T-helper 1 cell treated with Interleukin-12 subunit alpha and Interleukin-12 subunit beta and Interleukin-4 antibody, amounts not matched to agents 30 ng/mL and 1 ng/mL, for 36 hours (primary cell): Measurements from ENCODE around the gene ZDHHC12. TPM values are rescaled to one million over a fixed set of nuclear protein-coding genes. Genes with fewer than 3 reads are reported as not detected.

Experiments
- intact Hi-C: fragments of 100-400 bp; cut with micrococcal nuclease; formaldehyde crosslinking; loops from one replicate; pipeline ENCODE4 v1.15.1; 2024
- total RNA-seq: library from RNA; stranded (reverse); gene quantifications from 2 replicates; pipeline ENCODE4 v1.2.3, GENCODE V29; 2022

Gene ZDHHC12
- total RNA-seq, 1 donor from 2014 or later, result 68.7 TPM

DNA sequence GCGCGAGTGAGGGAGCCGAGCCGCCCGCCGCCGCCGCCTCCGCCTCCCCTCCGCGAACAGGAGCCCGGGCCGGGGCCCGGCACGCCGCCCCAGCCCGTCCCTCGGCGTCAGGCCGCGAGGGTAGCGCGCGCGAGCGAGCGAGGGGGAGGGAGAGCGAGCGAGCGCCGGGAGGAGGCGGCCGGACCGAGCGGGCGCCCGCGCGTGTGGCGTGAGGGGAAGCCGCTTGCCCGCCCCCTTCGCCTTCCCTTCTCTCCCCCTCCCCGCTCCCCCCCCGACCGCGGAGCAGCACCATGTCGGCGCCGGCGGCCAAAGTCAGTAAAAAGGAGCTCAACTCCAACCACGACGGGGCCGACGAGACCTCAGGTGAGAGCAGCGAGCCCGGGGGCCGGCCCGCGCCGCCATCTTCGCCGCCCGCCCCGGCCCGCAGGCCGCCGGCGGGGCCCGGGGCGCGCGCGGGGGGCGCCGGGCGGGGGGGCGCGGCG, 34.6 kb downstream of the ZDHHC12 start:
- intact Hi-C loops, result loop anchor here (1.0 to 5.0 kb wide), 8 partner anchors 82 to 412 kb away; partner anchors contain the start of genes DOLK, ENDOG, GOLGA2 and MIGA2

DNA sequence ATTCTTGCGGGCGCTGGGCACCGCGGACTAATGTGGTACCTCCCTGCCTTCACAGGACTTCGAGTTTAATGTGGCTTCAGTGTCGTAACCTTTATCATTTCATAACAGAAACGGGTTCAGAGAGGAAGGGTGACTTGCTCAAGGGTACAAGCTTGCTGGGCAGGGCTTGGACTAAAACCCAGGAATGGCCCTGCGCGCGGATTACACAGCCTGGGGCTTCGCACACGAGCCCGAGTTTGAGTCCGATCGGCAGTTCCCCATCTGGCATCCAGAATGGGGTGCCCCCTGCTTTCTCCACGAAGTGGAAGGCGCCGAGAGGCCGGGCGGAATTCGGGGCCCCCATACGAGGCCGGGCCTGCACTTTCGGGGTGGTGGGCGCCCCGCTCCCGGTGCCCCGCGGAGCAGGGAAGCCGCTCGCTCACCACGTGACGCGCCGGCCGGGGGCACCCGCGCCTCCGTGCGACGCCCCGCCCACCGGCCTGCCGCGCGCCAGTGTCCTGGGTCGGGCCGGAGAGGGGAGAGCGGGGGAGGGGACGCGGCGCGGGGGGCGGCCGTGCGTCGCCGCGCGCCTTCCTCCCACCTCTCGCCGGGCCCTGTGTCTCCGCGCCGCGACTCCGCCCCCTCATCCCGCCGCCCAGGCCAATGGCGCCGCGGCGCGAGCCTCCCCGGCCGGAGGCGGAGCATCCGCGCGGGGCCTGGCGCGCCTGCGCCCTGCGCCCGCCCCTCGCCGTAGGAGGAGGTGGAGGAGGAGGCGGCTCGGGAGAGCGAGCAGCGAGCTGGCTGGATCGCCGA, 35.2 kb downstream of the ZDHHC12 start, which contains the start of gene SET:
Gene SET, plus strand, starts transcription at position 722 of the 792 bp plus-strand sequence. CDS start 361 bp downstream, outside the sequence.
- intact Hi-C loops, result loop anchor here (1.0 to 5.0 kb wide), 8 partner anchors 83 to 411 kb away; partner anchors contain the start of genes DOLK, ENDOG, GOLGA2 and MIGA2

DNA sequence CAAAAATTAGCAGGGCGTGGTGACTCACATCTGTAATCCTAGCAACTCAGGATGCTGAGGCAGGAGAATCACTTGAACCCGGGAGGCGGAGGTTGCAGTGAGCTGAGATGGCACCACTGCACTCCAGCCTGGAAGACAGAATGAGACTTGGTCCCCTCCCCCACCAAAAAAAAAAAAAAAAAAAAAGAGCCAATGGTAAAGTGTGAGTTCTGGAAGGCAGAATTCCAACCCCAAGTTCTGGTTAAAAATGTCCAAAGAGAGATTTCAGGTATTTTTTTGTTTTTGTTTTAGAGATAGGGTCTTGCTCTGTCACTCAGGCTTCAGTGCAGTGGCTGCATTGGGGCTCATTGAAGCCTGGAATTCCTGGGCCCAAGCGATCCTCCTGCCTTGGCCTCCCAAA, 36.5 kb downstream of the ZDHHC12 start:
- intact Hi-C loops, result loop anchor here (5.0 kb wide), 3 partner anchors 100 to 410 kb away; partner anchors contain the start of genes GOLGA2, SWI5 and TBC1D13

DNA sequence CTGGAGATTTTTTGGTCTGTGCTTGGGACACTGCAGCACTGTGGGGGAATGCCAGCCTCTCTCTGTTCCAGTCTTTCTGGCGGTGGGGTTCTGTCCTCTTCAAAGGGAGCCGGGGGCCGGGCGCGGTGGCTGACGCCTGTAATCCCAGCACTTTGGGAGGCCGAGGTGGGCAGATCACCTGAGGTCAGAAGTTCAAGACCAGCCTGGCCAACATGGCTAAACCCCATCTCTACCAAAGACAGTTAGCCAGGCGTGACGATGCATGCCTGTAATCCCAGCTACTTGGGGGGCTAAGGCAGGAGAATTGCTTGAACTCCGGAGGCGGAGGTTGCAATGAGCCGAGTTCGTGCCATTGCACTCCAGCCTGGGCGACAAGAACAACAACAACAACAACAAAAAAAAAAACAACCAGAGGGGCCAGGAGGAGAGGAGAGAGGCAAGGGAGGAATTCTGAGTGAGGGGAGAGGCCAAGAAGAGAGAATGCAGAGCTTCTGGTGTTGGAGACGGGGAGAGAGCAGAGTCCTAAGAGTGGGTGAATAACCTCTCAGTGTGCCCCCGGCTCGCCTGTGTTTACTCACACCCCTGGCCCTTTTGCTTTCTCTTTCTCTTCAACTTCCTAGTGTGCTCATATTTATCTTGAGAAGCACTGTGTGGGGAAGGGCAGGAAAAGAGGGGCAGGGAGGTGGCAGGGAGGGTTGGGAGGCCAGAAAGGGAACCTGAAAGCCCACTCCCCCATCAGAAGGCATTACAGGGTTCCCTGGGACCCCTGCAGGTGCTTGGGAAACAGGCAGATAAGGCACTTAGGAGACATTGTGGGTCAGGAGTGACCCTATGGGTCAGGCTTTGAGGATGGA, 38.1 kb downstream of the ZDHHC12 start:
- intact Hi-C loops, result loop anchor here (1.0 to 5.0 kb wide), 5 partner anchors 101 to 409 kb away; partner anchors contain the start of genes GOLGA2, LRRC8A, SPTAN1 and SWI5

DNA sequence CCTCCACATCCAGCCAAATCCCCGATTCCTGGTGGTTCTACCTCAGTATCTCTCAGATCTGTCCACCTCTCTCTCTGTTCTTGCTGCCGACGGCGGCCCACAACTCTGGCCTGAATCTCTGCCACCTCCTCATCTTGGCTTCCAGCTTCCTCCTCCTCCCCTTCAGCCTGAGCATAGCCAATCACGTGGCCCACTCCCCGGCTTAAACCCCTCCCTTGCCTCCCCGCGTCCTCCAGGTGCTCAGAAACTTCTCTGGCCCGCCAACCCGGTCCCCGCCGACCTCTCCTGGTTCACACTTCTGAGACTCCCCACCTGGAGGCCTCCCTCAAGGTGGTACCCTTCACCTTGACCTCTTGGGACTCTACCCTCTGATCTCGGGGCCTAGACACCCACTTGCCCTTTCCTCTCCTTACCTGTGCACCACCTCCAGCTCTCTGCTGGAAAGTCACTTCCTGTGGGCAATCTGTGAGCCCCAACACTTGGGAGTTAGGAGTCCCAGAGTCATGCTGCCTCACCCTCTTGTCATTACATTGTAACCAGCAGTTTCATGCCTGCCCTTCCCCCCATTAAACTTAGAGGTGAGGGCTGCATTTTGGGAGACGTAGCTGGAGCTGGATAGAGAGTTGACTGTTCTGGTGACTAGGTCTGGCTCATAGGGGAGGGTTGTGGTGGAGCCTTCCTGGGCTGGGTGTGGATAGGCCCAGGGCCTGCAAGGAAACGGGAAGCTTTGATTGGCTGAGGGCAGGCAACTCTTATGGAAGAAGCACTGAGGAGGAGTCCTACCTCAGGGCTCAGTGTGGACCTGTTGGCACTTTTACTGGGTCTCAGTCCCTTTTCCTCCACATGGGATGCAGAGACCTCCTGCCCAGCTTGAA, 39.4 kb downstream of the ZDHHC12 start:
- intact Hi-C loops, result loop anchor here (1.0 to 5.0 kb wide), 5 partner anchors 28 to 407 kb away; partner anchors contain the start of genes DYNC2I2, GOLGA2, SWI5 and TBC1D13

DNA sequence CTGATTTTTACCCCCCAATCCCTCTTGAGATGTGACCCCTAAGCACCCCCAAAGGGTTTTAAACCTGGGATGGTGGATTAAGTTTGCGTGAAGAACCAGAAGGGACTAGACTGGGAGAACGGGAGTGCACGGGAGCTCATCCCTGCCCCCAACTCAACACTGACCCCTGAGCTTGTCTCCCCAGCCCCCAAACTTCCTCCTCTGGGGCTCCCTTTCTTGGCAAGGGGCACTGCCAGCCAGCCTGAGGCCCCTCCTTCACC, 39.9 kb downstream of the ZDHHC12 start:
- intact Hi-C loops, result loop anchor here (1.0 kb wide), 2 partner anchors 28 to 40 kb away; partner anchors contain the start of genes DYNC2I2 and ZDHHC12

DNA sequence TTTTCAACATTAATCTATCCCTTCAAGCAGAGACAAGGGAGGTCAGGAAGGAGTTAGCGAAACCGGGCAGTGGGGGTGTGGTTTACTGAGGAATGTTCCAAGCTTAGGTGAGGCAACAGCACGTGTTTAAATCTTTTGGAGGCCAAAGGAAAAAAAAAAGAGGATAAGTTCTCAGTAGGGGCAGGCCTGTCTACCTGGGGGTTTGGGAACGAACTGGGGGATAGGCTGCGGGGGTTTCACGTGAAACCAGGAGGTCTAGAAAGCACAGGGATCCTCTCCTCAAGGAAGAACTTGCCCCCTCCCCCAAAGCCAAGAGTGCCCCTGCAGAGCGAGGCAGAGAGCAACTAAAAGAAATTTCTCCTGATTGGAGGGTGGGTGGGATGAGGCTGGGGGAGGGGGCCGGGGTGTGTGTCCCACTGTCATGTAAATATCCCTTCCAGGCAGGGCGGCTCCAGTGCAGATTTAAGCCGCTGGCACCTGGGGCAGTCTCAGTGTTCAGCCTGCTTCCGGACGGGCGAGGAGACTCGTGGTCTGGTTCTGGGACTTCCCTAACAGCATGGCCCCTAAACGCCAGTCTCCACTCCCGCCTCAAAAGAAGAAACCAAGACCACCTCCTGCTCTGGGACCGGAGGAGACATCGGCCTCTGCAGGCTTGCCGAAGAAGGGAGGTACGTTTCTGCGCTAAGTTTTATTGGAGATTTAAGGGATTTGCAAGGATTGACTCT, 40.4 kb downstream of the ZDHHC12 start:
- intact Hi-C loops, result loop anchor here (1.0 kb wide), 2 partner anchors 27 to 41 kb away; partner anchors contain the start of genes DYNC2I2 and ZDHHC12

DNA sequence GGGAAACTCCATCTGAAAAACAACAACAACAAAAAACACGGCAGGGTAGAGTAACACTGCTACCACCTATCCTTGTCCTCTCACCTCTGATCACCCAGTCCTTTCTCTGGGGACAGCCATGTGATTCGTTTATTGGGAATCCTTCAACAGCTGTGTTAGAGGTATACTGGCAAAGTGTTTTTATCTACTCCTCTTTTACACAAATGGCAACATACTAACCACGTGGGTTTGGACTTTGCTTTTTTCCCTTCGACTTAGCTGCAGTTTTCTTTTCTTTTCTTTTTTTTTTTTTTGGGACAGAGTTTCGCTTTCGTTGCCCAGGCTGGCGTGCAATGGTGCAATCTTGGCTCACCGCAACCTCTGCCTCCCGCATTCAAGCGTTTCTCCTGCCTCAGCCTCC, 46.1 kb downstream of the ZDHHC12 start:
- intact Hi-C loops, result no loop called here

DNA sequence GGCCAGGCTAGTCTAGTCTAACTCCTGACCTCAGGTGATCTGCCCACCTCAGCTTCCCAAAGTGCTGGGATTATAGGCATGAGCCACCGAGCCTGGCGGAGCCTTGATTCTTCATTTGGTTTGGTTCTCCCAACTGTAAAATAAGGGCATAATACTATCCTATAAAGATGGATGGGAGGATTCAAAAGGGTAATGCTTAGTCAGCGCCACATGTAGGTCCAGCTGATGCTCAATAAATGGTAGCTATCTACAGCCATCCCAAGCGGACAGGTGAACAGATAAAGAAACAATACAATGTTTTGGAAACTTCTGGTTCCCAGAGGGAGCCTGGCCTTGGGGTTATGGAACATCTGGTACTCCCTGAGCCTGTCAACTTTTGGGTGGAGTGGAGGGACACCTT, 48.5 kb downstream of the ZDHHC12 start:
- intact Hi-C loops, result no loop called here

Other genes starting within 250 kb of the ZDHHC12 start
- 43.6 and 44.2 TPM in 2 replicates for gene GLE1, start 219.4 kb downstream of the ZDHHC12 start, total RNA-seq
- gene SPTAN1, start 171.5 kb downstream of the ZDHHC12 start, total RNA-seq, result 354 and 362 TPM in 2 replicates
- 36.8 and 38.3 TPM in 2 replicates for gene DYNC2I2, start 67.3 kb downstream of the ZDHHC12 start, total RNA-seq
- 448 and 465 TPM in 2 replicates for gene SET, start 34.9 kb downstream of the ZDHHC12 start, total RNA-seq
- gene PKN3, start 21.6 kb downstream of the ZDHHC12 start, total RNA-seq, result 10.7 and 11.1 TPM in 2 replicates
- gene ZER1, start 47.8 kb upstream of the ZDHHC12 start, total RNA-seq, result 22.7 and 23.7 TPM in 2 replicates
- 23.0 and 24.0 TPM in 2 replicates for gene TBC1D13, start 63.1 kb upstream of the ZDHHC12 start, total RNA-seq
- gene ENDOG, start 94.4 kb upstream of the ZDHHC12 start, total RNA-seq, result 12.8 and 14.1 TPM in 2 replicates
- gene SPOUT1, start 105.7 kb upstream of the ZDHHC12 start, total RNA-seq, result 93.1 and 105 TPM in 2 replicates
- 13.9 and 14.9 TPM in 2 replicates for gene KYAT1, start 157.8 kb upstream of the ZDHHC12 start, total RNA-seq
- 60.1 and 60.2 TPM in 2 replicates for gene LRRC8A, start 158.0 kb upstream of the ZDHHC12 start, total RNA-seq
- gene PHYHD1, start 196.9 kb upstream of the ZDHHC12 start, total RNA-seq, result 2.7 and 2.9 TPM in 2 replicates
- 11.4 and 13.1 TPM in 2 replicates for gene DOLK, start 223.5 kb upstream of the ZDHHC12 start, total RNA-seq
- gene NUP188, start 223.6 kb upstream of the ZDHHC12 start, total RNA-seq, result 103 and 105 TPM in 2 replicates